ENCODE results near the gene NUMB. TPM values are rescaled to one million over a fixed set of nuclear protein-coding genes. Genes with fewer than 3 reads are reported as not detected.
"Not testable (repeated sequence)": the region's sequence is repeated elsewhere in the genome, so short reads cannot be mapped to it uniquely, and the experiment has no call there.

The NUMB gene
- total RNA-seq, 2 experiments from 2014 or later = 39.6 to 49.6 TPM

DNA sequence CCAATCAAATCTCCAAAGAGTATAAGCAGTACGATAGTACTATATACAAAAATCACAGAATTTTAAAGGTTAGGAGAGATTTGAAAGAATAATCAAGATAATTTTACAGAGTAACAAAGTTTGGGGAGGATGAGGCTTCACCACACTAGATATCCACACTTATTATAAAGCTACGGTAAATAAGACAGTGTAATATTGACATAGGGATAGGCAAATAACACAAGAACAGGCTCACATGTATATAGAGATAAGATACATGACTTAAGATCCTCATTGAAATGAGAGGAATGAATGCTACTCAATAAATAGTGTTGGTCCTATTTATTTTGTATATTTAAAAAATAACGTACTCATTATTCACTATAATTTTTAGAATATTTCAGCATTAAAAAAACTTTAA lies 26.2 kb downstream of the NUMB start:
- Mint-ChIP-seq H3K36me3 (ENCODE audit: low read depth) (no peaks in the 10 kb centered on the region), H3K4me1 (no peaks in the 10 kb centered on the region), H3K27ac (no peak overlapping the region), H3K4me3 (no peak overlapping the region), H3K27me3 (no peaks in the 10 kb centered on the region), H3K9me3 (no peaks in the 10 kb centered on the region)
- ChIA-PET CTCF (no interaction called here), POLR2A (no interaction called here)
- DNase-seq = no peak

DNA sequence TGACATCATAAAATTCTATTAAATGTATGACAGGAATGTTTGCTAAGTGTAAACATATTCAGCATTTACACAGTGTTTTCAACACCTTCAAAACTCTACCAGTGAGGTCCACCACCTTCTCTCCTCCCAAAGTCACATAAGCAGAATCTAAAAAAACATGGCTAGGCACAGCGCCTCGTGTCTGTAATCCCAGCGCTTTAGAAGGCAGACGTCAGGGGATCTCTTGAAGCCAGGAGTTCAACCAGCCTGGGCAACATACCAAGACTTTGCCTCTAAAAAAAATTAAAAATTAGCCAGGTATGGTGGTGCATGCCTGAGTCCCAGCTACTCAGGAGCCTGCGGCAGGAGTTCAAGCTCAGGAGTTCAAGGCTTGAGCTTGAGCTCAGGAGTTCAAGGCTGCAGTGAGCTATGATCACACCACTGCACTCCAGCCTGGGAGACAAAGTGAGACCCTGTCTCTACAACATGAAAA lies 30.0 kb downstream of the NUMB start:
- no peak overlapping the region for H3K27ac Mint-ChIP-seq
- H3K4me1 Mint-ChIP-seq = peaks cover 8% of the 10 kb centered on the region
- H3K27me3 Mint-ChIP-seq = no peaks in the 10 kb centered on the region
- H3K9me3 Mint-ChIP-seq = no peaks in the 10 kb centered on the region
- peaks cover 2% of the 10 kb centered on the region for H3K36me3 Mint-ChIP-seq (ENCODE audit: low read depth)
- POLR2A ChIA-PET = no interaction called here
- no peak overlapping the region for H3K4me3 Mint-ChIP-seq
- CTCF ChIA-PET = no interaction called here
- DNase-seq = no peak

DNA sequence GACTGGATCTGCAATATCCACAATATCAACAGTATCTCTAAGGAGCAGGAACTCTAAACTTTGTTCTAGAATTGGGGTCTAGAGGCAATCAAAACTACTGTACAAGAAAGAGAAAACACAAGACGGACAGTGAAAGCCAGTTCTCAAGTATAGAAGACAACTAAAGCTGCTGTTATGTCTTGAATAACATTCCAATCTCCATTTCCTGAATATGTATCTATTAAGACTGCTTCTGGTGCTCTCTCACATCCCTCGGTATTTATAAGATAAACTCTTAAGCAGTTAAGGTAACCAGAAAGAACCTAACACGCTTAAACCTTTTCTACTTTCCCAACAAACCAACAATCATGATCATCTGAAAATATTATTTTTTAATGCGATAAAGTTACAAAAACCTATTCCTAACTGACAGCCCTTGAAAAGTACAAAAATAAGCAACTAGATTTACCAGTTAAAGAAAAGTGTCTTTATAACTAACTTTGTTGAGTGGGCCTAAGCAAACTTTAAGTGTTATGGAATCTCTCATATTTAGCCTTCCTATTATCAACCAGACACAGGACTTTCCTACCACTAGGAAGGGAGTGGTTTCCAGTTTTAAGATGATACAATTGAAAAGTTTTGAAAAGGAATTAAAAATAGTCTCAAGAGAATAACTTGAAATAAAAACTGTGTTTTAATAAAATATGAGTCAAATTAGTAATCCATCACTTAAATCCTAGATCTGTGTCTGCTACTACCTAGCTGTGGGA lies 30.7 kb downstream of the NUMB start:
- ChIA-PET CTCF (interaction anchor here (1.2 kb wide), 1 partner anchor 164 kb away, joined by 3 read pairs; no protein-coding TSS in a partner anchor), POLR2A (no interaction called here)
- Mint-ChIP-seq H3K36me3 (ENCODE audit: low read depth) (peaks cover 2% of the 10 kb centered on the region), H3K9me3 (no peaks in the 10 kb centered on the region), H3K27me3 (no peaks in the 10 kb centered on the region), H3K27ac (no peak overlapping the region), H3K4me1 (peaks cover 9% of the 10 kb centered on the region), H3K4me3 (no peak overlapping the region)
- no peak for DNase-seq

DNA sequence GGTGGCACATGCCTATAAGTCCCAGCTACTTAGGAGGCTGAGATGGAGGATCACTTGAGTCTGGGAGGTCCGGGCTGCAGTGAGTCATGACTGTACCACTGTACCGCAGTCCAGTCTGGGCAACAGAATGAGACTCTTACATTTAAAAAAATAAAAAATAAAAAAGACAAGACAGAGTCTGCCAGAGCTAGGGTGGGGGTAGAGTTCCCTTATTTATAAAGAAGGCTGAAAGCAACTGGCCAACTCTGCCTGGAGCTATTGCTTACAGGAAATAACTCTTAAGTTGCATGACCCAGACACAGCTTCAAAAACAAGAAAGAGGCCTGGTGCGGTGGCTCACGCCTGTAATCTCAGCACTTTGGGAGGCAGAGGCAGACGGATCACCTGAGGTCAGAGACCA lies 31.5 kb downstream of the NUMB start:
- CTCF ChIA-PET = interaction anchor here (1.2 kb wide), 1 partner anchor 164 kb away, joined by 3 read pairs; no protein-coding TSS in a partner anchor
- POLR2A ChIA-PET = no interaction called here

DNA sequence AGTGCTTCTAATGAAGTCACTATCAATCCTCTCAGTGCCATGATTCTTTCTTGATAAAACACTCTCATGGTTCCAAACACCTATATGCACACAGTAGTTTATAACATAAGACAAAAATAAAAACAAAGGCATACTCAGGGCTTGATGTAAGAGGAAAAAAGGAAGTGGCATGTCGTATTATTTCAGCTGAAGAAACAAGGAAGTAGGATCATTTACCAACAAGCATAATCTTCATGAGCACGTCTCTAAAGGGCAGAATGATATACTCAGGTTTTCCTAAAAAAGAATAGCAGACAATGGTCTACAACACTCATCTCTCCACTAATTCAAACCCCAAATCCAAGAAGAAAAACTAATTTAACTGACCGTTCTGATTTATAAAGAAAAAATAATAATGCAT lies 33.9 kb downstream of the NUMB start:
- Mint-ChIP-seq H3K27ac (no peak overlapping the region), H3K27me3 (no peaks in the 10 kb centered on the region), H3K4me3 (no peak overlapping the region), H3K9me3 (no peaks in the 10 kb centered on the region), H3K4me1 (peaks cover 16% of the 10 kb centered on the region), H3K36me3 (ENCODE audit: low read depth) (peaks cover 15% of the 10 kb centered on the region)
- no peak for DNase-seq
- ChIA-PET POLR2A (no interaction called here), CTCF (no interaction called here)

More for the DNA sequence above, 31.5 kb downstream of the NUMB start:
- Mint-ChIP-seq H3K27me3 (no peaks in the 10 kb centered on the region), H3K27ac (no peak overlapping the region), H3K9me3 (no peaks in the 10 kb centered on the region), H3K36me3 (ENCODE audit: low read depth) (peaks cover 8% of the 10 kb centered on the region), H3K4me1 (peaks cover 16% of the 10 kb centered on the region), H3K4me3 (no peak overlapping the region)
- DNase-seq = no peak

DNA sequence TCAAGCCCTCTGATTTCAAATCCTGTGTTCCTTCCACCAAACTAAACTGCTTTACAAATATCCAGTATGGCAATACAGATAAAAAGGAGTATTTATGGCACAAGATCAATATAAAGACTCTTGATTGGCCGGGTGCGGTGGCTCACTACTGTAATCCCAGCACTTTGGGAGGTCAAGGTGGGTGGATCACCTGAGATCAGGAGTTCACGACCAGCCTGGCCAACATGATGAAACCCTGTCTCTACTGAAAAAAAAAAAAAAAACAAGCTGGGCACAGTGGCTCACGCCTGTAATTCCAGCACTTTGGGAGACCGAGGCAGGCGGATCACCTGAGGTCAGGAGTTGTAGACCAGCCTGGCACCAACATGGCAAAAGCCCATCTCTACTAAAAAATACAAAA lies 35.3 kb downstream of the NUMB start:
- not testable (repeated sequence) for H3K27me3 Mint-ChIP-seq, H3K9me3 Mint-ChIP-seq, DNase-seq, H3K27ac Mint-ChIP-seq, H3K4me3 Mint-ChIP-seq
- ChIA-PET CTCF (interaction anchor here (0.7 kb wide), 1 partner anchor 32 kb away, joined by 3 read pairs; no protein-coding TSS in a partner anchor), POLR2A (interaction anchor here (0.6 kb wide), 1 partner anchor 25 kb away, joined by 3 read pairs; no protein-coding TSS in a partner anchor)
- peaks cover 15% of the 10 kb centered on the region for H3K36me3 Mint-ChIP-seq (ENCODE audit: low read depth)
- peaks cover 16% of the 10 kb centered on the region for H3K4me1 Mint-ChIP-seq

DNA sequence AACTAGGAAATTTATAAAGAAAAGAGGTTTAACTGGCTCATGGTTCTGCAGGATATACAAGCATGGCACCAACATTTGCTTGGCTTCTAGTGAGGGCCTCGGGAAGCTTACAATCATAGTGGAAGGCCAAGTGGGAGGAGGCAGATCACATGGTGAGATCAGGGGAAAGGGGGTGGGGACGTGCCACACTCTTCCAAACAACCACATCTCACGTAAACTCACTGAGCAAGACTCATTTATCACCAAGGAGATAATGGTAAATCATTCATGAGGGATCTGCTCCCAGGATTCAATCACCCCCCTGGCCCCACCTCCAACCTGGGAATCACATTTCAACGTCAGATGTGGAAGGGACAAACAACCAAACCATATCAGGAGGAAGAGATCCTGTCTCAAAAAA lies 35.8 kb downstream of the NUMB start:
- Mint-ChIP-seq H3K9me3 (no peaks in the 10 kb centered on the region), H3K4me1 (peaks cover 16% of the 10 kb centered on the region), H3K27ac (no peak overlapping the region), H3K36me3 (ENCODE audit: low read depth) (peaks cover 15% of the 10 kb centered on the region), H3K27me3 (no peaks in the 10 kb centered on the region), H3K4me3 (no peak overlapping the region)
- POLR2A ChIA-PET = no interaction called here
- CTCF ChIA-PET = interaction anchor here (0.6 to 1.0 kb wide), 2 partner anchors 26 to 50 kb away, joined by 3 to 5 read pairs; no protein-coding TSS in a partner anchor
- no peak for DNase-seq

DNA sequence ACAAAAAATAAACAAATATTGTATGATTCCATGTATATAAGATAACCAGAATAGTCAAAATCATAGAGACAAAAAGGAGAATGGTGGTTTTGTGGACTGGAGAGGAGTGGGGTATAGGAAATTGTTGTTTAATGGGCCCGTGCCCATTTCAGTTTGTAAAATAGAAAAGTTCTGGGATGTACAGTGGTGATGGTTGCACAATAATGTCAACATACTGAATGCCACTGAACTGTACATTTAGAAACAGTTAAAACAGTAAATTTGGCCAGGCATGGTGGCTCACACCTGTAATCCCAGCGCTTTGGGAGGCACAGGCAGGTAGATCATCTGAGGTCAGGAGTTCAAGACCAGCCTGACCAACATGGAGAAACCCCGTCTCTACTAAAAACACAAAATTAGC lies 40.1 kb downstream of the NUMB start:
- no peak for DNase-seq
- CTCF ChIA-PET = no interaction called here
- peaks cover 13% of the 10 kb centered on the region for H3K36me3 Mint-ChIP-seq (ENCODE audit: low read depth)
- H3K4me1 Mint-ChIP-seq = peaks cover 8% of the 10 kb centered on the region
- POLR2A ChIA-PET = no interaction called here
- H3K27ac Mint-ChIP-seq = no peak overlapping the region
- H3K9me3 Mint-ChIP-seq = no peaks in the 10 kb centered on the region
- H3K27me3 Mint-ChIP-seq = no peaks in the 10 kb centered on the region
- no peak overlapping the region for H3K4me3 Mint-ChIP-seq

DNA sequence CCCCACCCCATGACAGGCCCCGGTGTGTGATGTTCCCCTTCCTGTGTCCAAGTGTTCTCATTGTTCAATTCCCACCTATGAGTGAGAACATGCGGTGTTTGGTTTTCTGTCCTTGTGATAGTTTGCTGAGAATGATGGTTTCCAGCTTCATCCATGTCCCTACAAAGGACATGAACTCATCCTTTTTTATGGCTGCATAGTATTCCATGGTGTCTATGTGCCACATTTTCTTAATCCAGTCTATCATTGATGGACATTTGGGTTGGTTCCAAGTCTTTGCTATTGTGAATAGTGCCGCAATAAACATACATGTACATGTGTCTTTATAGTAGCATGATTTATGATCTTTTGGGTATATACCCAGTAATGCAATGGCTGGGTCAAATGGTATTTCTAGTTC lies 52.1 kb downstream of the NUMB start:
- DNase-seq, H3K4me3 Mint-ChIP-seq, H3K27ac Mint-ChIP-seq, H3K9me3 Mint-ChIP-seq, POLR2A ChIA-PET, CTCF ChIA-PET, H3K27me3 Mint-ChIP-seq, H3K4me1 Mint-ChIP-seq: not testable (repeated sequence)
- peaks cover 17% of the 10 kb centered on the region for H3K36me3 Mint-ChIP-seq (ENCODE audit: low read depth)

DNA sequence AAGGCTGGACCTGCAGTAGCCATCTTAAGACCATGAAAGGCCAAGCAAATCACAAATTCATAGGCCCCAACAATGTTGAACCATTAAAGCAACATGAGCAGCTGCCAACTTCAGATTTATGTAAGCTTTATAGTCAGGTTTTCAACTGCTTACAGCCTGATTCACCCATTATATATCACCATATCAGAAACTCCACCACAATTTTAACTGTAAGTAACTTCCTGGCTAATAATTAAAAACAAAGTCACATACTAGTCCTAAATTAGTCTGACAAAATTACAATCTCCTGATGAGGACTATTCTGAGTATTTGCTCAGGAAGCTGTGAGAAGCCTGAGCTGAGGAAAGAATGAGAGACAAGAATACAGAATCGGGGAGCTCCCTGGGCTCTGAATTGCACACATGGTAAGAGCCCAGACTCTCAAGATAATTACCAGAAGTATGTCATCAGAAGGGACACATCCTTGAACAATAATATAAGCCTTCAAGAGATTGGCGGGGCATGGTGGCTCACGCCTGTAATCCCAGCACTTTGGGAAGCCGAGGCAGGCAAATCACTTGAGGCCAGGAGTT lies 55.1 kb downstream of the NUMB start:
- POLR2A ChIA-PET = no interaction called here
- Mint-ChIP-seq H3K4me3 (no peak overlapping the region), H3K4me1 (no peaks in the 10 kb centered on the region), H3K9me3 (no peaks in the 10 kb centered on the region), H3K36me3 (ENCODE audit: low read depth) (peaks cover 12% of the 10 kb centered on the region), H3K27me3 (no peaks in the 10 kb centered on the region), H3K27ac (no peak overlapping the region)
- CTCF ChIA-PET = interaction anchor here (0.6 kb wide), 1 partner anchor 108 kb away, joined by 3 read pairs; no protein-coding TSS in a partner anchor
- no peak for DNase-seq

DNA sequence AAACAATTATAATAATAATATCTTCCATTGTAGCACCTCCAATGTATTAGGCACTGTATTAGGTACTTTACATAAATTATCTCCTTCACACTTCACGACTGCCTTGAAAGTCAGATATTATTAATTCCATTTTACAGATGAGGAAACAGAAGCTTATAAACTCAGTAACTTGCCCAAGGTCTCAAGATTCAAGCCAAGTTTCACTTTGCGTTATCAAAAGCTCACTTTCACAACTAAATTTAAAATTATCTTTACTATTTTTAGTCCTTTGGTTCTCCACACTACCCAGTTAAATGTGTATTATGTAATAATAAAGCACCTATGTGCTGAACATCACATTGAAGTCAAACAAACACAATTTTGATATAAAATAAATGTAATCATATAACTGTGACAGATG lies 55.8 kb downstream of the NUMB start:
- H3K36me3 Mint-ChIP-seq (ENCODE audit: low read depth) = peaks cover 11% of the 10 kb centered on the region
- no peaks in the 10 kb centered on the region for H3K4me1 Mint-ChIP-seq
- ChIA-PET CTCF (no interaction called here), POLR2A (no interaction called here)
- no peaks in the 10 kb centered on the region for H3K9me3 Mint-ChIP-seq
- no peaks in the 10 kb centered on the region for H3K27me3 Mint-ChIP-seq
- no peak for DNase-seq
- no peak overlapping the region for H3K27ac Mint-ChIP-seq
- no peak overlapping the region for H3K4me3 Mint-ChIP-seq

DNA sequence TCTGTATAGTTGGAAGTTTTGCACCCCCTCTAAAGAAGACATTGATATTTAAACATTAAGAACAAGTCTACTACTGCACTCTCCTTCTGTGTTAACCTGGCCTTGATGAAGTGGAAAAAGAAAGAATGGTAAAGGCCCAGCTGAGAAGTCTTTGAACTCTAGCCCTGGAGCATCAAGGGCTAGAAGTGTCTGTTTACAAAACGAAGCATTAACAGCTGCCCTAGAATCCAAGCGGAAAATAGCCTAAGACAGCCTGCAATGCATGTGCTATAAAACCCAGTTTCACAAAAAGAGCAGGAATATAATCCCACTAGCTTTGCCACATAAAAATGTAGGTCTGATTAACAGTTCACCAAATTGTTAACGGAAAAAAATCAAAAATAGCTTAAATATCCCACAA lies 60.5 kb downstream of the NUMB start:
- no peak for DNase-seq
- Mint-ChIP-seq H3K36me3 (ENCODE audit: low read depth) (peaks cover 2% of the 10 kb centered on the region), H3K4me1 (peaks cover 5% of the 10 kb centered on the region), H3K4me3 (no peak overlapping the region), H3K9me3 (no peaks in the 10 kb centered on the region), H3K27ac (no peak overlapping the region), H3K27me3 (no peaks in the 10 kb centered on the region)
- POLR2A ChIA-PET = interaction anchor here (0.6 kb wide), 1 partner anchor 25 kb away, joined by 3 read pairs; no protein-coding TSS in a partner anchor
- CTCF ChIA-PET = no interaction called here

DNA sequence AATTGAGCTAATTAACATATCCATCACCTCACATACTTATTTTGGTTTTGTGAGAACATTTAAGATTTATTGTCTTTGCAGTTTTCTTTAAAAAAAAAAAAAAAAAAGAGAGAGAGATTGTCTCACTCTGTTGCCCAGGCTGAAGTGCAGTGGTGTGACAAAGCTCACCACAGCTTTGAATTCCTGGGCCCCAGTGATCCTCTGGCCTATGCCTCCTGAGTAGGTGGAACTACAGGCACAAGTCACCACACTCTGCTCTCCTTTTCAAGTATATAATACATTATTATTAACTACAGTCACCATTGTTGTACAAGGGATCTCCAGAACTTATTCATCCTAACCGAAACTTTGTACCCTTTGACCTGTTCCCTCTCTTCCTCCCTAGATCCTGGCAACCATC lies 64.0 kb downstream of the NUMB start:
- ChIA-PET CTCF (interaction anchor here (0.6 kb wide), 1 partner anchor 190 kb away, joined by 3 read pairs; no protein-coding TSS in a partner anchor), POLR2A (no interaction called here)
- Mint-ChIP-seq H3K4me3 (no peak overlapping the region), H3K36me3 (ENCODE audit: low read depth) (peaks cover 2% of the 10 kb centered on the region), H3K9me3 (no peaks in the 10 kb centered on the region), H3K4me1 (peaks cover 8% of the 10 kb centered on the region), H3K27me3 (no peaks in the 10 kb centered on the region), H3K27ac (no peak overlapping the region)
- DNase-seq = no peak
